IPS-NIHi7 (cell line): ENCODE measurements around the gene NAV2.
"Not testable (repeated sequence)": the region's sequence is repeated elsewhere in the genome, so short reads cannot be mapped to it uniquely, and the experiment has no call there.

Experiments used
- DNase-seq: peaks from one replicate; pipeline ENCODE4 v3.0.0; 2012; ENCODE audit warnings: mixed read lengths; ENCODE audit errors: extremely low spot score

Gene NAV2

DNA sequence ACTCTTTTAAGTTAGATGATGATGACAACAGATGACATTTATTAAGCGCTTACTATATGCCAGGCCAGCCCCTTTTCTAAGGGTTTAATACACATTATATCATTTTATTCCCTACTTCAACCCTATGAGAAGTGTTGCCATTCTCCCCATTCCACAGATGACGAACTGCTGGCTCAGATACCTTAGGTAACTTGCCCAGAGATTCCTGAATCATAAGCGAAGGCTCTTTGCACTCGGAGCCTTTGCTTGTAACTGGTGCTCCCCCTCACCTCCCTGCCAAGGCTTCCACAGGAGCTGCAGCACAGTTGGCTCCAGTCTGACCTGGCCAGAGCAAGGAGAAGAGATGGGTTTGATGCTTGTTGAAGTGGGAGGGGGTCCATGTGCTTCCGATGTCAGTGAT lies 404.7 kb downstream of the NAV2 start:
- no peak for DNase-seq

DNA sequence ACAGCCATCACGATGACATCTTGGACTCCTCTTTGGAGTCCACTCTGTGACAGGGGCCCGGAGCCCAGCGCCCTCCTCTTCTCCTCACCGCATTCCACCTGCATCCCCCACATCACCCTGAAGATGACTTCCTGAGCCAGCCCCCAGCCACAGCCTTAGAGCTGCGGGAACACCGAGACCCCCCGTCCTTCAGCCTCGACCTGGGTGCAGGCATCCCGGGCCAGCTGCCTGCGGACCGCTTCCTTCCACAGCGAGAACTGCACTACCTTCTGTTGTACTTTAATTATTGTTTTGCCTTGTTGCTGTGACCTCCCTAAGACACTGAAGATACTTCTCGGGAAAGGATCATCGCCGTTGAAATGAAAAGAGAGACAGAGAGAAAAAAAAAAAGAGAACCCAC lies 405.6 kb downstream of the NAV2 start:
- no peak for DNase-seq

DNA sequence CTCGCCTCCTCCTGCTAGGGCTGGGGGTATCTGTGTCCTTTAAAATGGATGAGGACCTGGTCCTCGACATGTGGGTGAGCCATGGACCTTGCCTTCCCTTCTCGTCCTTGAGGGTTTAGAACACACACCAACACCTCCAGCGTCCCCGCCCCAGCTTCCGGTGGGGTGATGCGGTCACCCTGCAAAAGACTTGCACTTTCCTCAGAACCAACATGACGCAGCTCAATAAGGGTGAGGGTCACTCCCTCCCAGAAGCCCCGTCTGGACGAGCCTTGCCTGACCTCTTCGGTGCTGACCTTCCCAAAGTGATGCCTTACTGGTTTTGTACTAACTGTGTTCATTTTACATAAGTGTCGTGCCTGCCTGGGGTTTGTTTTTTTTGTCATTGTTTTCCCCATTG lies 406.7 kb downstream of the NAV2 start:
- DNase-seq: no peak

DNA sequence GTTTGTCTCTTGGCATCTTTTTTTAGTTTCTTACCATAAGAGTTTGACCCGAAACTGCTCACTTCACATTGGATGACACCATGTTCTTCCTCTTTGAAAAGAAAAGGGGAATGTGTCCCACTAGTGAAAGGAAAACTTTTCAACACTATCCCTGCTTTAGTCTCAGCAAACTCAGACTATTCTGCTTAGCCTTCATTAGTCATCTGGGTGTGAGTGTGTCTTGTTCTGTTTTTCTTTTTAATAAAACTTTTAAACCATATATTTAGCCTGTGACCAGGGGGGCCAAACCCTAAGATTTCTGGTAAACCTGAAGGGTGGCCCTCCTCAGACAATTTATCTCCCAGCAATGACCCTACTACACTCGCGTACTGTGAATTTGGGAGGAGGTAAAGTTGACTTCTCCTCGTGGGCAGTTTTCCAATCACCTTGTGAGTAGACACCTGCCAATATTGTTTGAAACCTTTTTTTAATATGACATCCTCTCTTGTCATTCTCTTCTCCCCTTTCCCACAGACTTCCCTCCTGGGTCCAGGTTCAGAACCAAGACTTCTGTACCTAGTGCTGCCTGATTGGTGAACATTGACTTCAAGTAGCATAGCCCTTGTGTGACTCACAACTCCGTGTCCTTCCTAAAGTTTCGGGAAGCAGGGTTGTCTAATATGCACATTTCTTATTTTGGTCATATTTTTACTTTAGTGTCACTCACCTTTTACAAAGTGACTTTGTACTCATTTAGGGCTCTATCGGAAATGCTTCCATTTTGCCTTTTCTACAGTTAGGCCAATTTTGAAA lies 407.7 kb downstream of the NAV2 start:
- DNase-seq: no peak

DNA sequence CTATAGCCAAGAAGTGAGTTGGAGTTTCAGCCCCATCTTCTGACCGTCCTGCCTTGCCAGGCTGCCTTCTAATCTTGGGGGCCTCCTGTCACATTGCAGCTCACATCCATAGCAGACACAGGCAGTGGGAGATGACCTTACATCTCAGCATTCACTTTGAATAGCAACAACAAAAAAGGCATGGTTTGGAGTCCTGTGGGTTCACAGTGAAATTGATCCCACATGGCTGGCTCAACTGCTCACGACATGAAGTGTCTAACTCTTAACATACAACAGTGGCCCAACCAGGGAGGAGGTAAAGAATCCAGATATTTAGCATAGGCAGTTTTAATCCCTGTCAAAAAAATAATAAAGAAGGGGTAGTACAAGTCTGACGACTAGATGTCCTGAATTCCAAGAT lies 409.5 kb downstream of the NAV2 start:
- no peak for DNase-seq

DNA sequence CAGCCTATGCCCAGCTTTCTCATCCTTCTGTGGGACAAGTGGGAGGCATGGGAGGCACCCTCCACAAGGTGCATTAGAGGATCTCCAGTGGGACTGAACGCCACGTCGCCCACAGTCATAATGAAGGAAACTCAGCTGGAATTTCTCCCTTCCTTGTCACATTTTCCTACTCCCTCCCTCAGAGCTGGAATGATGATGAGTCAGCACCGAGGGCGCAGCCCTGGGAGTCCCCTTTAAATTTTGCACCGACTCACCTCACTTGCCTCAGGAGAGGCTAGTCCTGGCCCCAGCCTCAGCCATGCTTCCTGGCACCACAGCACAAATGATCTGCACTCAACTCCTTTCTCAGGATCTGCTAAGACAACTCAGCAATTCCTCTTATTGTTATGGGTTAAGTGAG lies 413.3 kb downstream of the NAV2 start:
- DNase-seq: no peak

DNA sequence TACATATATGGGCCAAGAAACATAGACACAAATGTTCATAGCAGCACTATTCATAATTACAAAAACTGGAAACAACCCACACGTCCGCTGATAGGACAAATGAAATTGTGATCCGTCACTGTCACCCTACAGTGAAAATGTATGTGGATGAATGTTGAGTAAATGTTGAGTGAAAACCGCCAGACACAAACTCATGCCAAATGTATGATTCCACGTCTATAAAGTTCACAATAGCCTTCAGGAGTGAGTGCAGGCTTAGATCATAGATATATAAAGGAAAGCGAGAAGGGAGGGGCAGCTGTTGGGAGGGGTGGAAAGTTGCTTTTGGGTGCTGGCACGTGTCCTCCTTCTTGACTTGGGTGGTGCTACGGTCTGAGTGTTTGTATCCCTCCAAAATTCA lies 414.1 kb downstream of the NAV2 start:
- DNase-seq: no peak

DNA sequence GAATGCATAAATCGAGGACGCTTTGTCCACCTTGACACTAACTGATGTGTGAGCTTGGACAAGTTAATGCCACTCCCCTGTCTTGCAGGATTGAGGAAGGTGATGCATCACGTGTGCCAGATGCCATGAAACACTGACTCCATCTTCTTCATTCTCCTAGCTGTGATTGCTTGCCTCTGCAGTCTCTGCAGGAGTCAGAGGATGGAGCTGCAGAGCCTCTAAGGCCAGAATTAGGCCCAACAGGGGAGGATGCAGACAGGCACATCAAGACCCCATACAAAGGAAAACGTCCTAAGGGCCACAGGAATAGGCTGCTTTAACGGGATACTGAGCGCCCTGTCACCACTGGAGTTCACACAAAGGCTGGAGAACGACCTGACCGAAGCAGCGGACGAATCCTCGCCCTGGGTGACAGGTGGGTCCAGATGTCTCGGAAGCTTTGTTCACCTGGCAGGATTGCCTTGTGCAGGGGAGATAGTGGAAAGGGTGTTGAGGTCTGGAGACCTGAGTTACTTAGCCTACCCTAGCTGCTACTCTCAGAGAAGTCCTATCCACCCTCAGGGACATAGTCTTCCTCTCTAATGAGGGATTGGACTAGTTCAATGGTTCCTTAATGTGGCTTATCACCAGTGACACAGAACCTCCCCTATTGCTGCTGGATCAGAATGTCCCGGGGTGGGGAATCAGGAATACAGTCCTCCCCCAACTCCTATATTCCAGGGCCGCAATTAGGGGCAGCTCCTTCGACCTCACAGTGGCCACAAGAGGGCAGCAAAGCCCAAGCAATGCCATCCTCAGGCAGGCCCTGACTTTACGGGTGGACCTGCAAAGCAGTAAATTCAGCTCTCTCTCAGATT lies 415.3 kb downstream of the NAV2 start:
- peak; percentile 85 for DNase-seq

DNA sequence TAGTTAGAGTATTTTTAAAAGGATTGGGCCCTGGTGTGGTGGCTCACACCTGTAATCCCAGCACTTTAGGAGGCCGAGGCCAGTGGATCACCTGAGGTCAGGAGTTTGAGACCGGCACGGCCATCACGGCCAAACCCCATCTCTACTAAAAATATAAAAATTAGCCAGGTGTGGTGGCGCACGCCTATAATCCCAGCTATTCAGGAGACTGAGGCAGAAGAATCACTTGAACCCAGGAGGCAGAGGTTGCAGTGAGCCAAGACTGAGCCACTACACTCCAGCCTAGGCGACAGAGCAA lies 415.8 kb downstream of the NAV2 start:
- not testable (repeated sequence) for DNase-seq

DNA sequence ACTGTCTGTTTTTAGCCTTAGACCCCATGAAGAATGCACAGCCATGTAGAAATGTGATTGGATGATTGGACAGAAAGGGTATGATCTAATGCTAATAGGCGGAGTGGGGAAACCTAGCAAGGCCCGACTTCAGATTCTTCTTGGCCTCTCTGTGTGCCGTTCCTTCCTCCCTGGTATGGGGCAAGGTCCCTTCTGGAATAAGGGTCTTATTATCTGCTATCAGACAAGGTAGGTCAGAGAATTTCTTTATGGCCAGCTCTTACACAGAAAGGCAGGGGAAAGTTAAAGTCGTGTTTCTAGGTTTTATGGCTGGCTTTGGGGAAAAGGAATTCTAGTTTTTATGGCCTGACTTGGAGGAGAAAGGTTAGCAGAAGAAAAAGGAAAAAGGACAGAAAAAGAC lies 417.0 kb downstream of the NAV2 start:
- DNase-seq: no peak

DNA sequence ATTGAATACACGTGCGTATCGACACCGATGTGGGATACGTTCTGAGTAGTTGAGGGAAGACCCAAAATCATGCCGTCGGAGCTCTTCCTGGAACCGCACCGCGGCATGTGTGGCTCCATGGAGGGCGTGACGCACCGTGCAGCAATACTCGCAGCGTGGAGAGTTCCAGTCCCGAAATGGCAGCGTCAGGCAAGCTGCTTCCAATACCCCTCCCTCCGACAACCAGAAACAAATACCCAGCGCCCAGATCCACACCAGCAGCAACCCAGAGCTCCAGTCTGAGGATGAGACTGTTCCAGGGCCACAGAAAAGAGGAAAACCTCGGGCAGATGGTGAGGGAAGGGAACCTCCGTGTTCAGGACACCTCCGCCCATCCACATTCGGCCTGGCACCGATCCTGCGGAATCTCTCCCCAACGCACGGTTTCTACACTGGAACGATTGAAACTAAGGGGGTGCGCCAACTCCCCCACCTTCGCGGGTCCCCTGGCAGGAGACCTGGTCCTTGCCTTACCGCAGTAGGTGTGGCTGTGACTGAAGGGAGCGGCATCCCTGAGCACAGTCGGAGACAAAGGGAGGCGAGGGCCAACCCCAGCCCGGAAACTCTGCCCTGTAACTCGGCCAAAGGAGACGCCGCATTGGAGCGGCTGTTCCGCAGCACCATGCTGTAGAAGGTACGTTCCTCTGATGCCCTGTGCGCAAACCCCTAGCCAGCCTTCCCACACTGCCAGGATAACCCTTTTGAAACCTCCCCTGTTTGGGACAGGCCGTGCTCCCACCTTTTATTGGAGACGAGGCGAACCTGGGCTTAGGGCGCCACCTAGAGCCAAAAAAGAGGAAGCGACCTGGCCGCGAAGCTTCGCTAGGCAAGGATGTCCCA lies 419.4 kb downstream of the NAV2 start:
- DNase-seq: peak; percentile 81

DNA sequence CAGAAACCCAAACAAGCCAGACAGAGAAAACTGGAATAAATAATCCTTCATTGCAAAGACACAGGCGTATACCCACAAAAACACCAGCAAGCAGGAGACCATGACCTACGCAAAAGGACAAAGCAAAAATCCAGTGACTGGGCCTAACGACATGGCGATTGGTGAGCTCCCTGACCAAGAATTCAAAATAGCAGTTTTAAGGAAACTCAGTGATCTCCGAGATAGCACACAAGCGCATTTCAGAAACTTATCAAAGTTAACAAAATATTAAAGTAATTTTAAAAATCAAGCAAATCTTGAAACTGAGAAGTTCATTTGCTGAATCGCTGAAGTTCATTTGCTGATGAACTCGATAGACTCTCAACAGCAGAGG lies 420.0 kb downstream of the NAV2 start:
- DNase-seq: no peak

DNA sequence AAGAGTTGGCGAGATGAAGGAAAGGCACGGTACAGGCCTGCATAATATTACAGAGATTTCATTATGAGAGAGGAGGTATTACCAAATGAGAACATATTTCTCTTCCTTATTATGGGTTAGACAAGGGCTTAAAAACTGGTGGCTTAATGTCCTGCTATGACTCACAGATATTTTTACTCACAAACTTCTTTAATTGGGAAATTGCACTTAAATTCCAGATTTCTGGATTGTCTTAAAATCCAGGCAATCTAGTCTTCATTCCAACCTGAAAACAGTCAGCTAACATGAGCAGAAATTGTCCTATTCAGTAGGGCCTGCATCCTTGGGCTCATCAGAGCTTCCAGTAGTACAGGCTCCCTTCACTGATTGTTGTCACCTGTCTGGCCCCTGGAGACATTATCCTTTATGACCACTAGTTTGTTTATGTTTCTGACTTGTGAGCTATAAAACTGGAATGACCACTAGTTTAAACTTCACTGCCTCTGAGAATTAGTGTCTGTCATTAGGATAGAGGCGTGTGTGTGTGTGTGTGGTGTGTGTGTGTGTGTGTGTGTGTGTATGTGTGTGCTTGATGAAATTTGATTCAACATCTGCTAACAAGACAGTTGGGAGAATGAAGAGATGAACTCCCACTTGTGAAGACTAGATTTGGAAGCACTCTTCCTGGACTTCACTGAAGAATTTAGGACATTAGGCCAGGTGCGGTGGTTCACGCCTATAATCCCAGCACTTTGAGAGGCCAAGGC lies 422.5 kb downstream of the NAV2 start:
- no peak for DNase-seq

DNA sequence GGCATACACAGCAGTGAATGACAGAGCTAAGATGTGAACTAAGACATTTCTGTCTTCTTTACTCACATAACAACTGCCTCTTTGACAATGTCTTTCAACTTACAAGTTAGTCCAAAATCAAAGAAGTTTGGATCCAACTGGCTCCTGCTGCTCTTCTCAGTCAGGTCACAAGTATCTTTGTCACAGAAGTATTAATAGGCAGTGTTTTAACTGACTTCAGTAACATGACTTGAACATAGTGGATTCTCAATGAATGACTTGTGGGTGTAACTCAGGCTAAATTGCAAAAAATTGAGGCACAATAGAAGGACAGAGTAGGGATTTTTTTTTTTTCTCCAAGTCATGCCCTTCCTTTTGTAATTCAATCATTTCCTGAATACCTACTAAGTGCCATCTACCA lies 425.0 kb downstream of the NAV2 start:
- DNase-seq: no peak

DNA sequence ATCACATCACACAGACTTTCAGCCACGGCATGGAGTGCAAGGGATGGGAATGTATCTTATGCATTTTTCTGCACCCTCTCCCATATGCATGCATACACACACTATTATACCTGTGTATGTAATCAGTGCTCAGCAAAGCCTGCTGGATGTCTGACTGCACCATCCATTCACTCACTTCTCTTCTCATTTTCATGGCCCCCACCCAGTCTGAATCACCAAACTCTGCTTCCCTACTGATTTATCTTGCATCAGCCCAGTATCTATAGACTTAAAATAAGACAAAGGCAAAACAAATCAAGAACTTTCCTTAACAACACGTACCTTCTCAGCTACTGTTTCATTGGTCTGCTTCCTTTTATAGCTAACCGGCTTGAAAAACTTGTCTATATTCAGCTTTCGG lies 426.1 kb downstream of the NAV2 start:
- no peak for DNase-seq

DNA sequence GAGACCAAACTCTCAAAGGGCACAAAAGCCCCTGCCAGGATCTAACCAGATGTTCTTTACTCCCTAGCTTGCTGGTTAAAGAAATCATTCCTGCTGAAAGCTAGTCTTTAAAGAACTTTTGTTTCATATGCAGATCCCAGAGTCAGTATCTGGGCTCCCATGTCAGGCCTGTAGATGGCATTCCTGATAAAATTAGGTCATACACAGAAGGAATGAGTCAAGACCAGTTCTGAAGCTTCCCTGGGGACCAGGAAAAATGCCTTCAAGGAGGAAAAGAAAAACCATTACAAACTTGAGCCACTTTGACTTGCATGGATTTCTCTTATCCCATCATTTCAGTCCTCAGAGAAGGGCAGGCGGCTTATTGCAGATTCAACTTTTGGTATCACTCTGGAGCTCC lies 441.7 kb downstream of the NAV2 start:
- DNase-seq: peak; percentile 32

DNA sequence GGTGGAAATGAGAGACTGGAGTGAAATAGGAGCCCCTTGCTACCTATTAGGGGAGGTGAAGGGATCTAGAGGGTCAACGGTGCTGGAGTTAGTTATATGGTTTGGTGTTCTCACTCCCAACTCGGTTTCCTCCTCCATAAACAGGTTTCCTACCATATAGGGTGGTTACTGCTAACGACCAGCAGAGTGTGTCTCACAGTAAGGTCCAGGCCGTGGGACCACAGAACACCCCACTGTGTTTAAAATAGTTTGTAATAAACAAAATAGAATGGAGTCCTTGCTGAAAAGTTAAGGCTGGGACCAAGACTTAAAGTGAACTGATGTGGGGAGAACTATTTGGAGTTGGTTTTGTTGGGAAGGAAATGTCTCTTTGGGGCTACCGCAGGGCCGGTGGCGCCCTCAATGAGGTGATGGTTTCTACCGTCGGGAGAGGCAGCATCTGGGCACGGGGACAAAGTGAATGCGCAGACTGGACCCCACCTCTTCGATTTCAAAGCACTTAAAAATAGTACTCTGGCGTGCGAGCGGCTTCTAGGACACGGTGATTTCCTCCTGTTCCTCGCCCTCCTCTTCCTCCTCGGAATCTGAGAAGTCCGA lies 443.1 kb downstream of the NAV2 start:
- DNase-seq: no peak

DNA sequence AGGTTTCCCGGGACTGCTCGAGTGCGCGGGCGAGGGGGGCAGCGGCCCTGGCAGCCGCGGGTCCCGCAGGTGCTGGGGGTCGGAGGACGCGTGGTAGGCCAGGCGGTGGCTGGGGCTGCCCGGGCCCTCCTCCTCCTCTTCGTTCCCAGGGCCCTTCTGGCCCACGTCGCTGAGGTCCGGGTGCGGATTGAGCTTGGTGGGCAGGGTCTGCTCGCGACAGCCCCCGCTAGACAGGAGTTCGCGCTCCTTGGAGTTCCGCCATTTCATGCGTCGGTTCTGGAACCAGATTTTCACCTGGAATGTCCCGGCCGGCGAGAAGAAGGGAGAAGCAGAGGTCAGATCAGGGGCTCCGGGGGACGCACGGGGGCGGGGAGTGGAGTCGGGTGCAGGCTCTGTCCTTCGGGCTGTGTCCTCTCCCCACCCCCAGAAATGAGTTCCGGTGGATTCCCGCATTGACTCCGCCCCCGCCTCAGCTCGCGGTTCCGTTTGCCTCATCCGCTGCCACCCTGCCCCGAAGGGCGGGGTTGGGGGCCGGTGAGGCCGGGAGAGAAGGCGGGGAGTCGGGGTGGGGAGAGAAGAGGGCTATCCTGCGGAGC lies 443.7 kb downstream of the NAV2 start:
- DNase-seq: peak; percentile 71

DNA sequence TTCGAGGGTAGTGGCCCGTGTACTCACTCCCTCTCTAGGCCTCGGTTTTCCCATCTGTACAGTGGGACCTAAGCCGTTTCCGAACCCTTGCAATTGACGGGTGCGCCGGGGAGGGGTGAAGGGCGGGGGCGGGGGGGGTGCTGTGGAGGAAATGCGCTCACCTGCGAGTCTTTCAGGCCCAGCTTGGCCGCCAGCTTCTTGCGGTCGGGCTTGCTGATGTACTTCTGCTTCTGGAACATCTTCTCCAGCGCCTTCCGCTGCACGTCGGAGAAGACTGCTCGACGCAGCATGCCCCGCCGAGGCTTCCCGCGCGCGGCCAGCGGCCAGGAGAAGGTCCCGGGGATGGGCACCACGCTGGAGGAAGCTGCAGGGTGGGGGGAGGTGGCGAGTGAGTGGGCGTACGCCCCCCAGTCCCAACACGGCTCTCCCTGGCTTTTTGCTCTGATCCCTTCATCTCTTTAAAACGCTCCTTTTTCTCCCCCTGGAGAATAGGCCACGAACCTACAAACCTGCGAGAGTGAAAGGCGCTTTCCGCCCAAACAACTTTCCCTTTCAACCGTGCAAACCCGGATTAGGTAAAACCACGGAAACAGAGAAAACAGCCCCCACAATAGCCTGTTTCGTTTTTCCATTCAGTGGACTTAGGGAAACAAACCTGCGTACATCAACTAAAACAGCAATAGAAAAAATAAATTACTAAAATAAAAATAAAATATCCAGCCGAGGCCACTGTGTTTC lies 444.4 kb downstream of the NAV2 start:
- DNase-seq: no peak

DNA sequence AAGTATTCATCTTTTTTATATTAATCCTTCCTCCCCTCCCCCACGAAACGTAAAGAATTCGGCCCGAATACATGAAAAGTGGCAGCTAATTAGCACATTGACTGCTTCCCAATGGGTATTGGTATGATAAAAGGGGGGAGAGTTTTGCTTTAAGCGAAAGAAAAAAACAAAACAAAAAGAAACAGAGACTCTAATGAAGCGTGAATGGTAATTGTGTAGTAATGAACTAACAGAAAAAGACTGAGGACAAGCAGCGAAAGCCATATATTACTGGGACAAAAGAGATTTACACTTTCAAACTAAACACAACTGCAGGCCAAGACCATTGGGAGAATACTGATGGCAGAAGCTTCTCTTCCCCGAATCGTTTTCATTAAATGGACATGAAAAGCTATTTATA lies 445.1 kb downstream of the NAV2 start:
- DNase-seq: no peak
